Measurements from ENCODE around the gene PRSS12. TPM values are rescaled to one million over a fixed set of nuclear protein-coding genes. Genes with fewer than 3 reads are reported as not detected.

Gene PRSS12
- total RNA-seq, 1 experiment from 2014 or later: 48.7 TPM

- H3K4me3 Mint-ChIP-seq (ENCODE audit: low read depth, unreplicated experiment): no peak overlapping the region
- peaks cover 15% of the 10 kb centered on the region for H3K4me1 Mint-ChIP-seq (ENCODE audit: low read depth, unreplicated experiment)
- CTCF ChIA-PET: interaction anchor here (0.6 kb wide), 1 partner anchor 565 kb away, joined by 4 read pairs; no protein-coding TSS in a partner anchor
- no peak overlapping the region for H3K27ac Mint-ChIP-seq (ENCODE audit: unreplicated experiment)
- no peak for DNase-seq
- H3K9me3 Mint-ChIP-seq (ENCODE audit: low read depth, unreplicated experiment): no peaks in the 10 kb centered on the region
- TF ChIP-seq CTCF (IDR thresholded peaks at IDR 0.05; ENCODE audit: unreplicated experiment): no peak
- BruUV-seq (replicated peaks): no TSS peak
- no peaks in the 10 kb centered on the region for H3K36me3 Mint-ChIP-seq (ENCODE audit: insufficient read depth, unreplicated experiment)
- intact Hi-C loops (cut with micrococcal nuclease; ENCODE audit: unreplicated experiment): no loop called here
- H3K27me3 Mint-ChIP-seq (ENCODE audit: unreplicated experiment): no peaks in the 10 kb centered on the region
These were observed 27.4 kb downstream of the PRSS12 start for GRCh38 chr4:118325431-118325830.

GRCh38 chr4:118322831-118323502 is 29.8 kb downstream of the PRSS12 start:
- no TSS peak for BruUV-seq (replicated peaks)
- H3K36me3 Mint-ChIP-seq (ENCODE audit: insufficient read depth, unreplicated experiment): peaks cover 10% of the 10 kb centered on the region
- H3K4me3 Mint-ChIP-seq (ENCODE audit: low read depth, unreplicated experiment): no peak overlapping the region
- CTCF ChIA-PET: no interaction called here
- H3K9me3 Mint-ChIP-seq (ENCODE audit: low read depth, unreplicated experiment): no peaks in the 10 kb centered on the region
- peaks cover 10% of the 10 kb centered on the region for H3K4me1 Mint-ChIP-seq (ENCODE audit: low read depth, unreplicated experiment)
- intact Hi-C loops (cut with micrococcal nuclease; ENCODE audit: unreplicated experiment): no loop called here
- DNase-seq: no peak
- TF ChIP-seq CTCF (IDR thresholded peaks at IDR 0.05; ENCODE audit: unreplicated experiment): no peak
- no peak overlapping the region for H3K27ac Mint-ChIP-seq (ENCODE audit: unreplicated experiment)
- no peaks in the 10 kb centered on the region for H3K27me3 Mint-ChIP-seq (ENCODE audit: unreplicated experiment)

GRCh38 chr4:118318931-118319330 is 33.9 kb downstream of the PRSS12 start:
- H3K4me1 Mint-ChIP-seq (ENCODE audit: low read depth, unreplicated experiment): peaks cover 8% of the 10 kb centered on the region
- H3K27me3 Mint-ChIP-seq (ENCODE audit: unreplicated experiment): no peaks in the 10 kb centered on the region
- peak overlapping the region; percentile 75 for H3K27ac Mint-ChIP-seq (ENCODE audit: unreplicated experiment)
- BruUV-seq (replicated peaks): no TSS peak
- H3K36me3 Mint-ChIP-seq (ENCODE audit: insufficient read depth, unreplicated experiment): peaks cover 10% of the 10 kb centered on the region
- DNase-seq: no peak
- CTCF ChIA-PET: no interaction called here
- H3K9me3 Mint-ChIP-seq (ENCODE audit: low read depth, unreplicated experiment): no peaks in the 10 kb centered on the region
- intact Hi-C loops (cut with micrococcal nuclease; ENCODE audit: unreplicated experiment): no loop called here
- no peak overlapping the region for H3K4me3 Mint-ChIP-seq (ENCODE audit: low read depth, unreplicated experiment)
- no peak for TF ChIP-seq CTCF (IDR thresholded peaks at IDR 0.05; ENCODE audit: unreplicated experiment)

- DNase-seq: no peak
- no peak for TF ChIP-seq CTCF (IDR thresholded peaks at IDR 0.05; ENCODE audit: unreplicated experiment)
- no TSS peak for BruUV-seq (replicated peaks)
- H3K4me3 Mint-ChIP-seq (ENCODE audit: low read depth, unreplicated experiment): no peak overlapping the region
- H3K9me3 Mint-ChIP-seq (ENCODE audit: low read depth, unreplicated experiment): no peaks in the 10 kb centered on the region
- peaks cover 8% of the 10 kb centered on the region for H3K4me1 Mint-ChIP-seq (ENCODE audit: low read depth, unreplicated experiment)
- H3K36me3 Mint-ChIP-seq (ENCODE audit: insufficient read depth, unreplicated experiment): peaks cover 10% of the 10 kb centered on the region
- intact Hi-C loops (cut with micrococcal nuclease; ENCODE audit: unreplicated experiment): no loop called here
- H3K27ac Mint-ChIP-seq (ENCODE audit: unreplicated experiment): no peak overlapping the region
- CTCF ChIA-PET: no interaction called here
- no peaks in the 10 kb centered on the region for H3K27me3 Mint-ChIP-seq (ENCODE audit: unreplicated experiment)
These were observed 35.1 kb downstream of the PRSS12 start for GRCh38 chr4:118317691-118318090.
